GM23338 (cell line): ENCODE data around the gene TK1. TPM values are rescaled to one million over a fixed set of nuclear protein-coding genes. Genes with fewer than 3 reads are reported as not detected.

Source experiments
- ATAC-seq: fragments of 200-7000 bp; cut with Tn5 transposase; 3 replicates; pipeline ENCODE4 v1.9.1; 2020
- DNase-seq: peaks from one replicate; pipeline ENCODE4 v3.0.0-alpha.2; 2015; ENCODE audit warnings: low spot score
- H2AFZ ChIP-seq: fragments of 200-600 bp; sonication (generic); 2 replicates; pipeline ENCODE4 v1.8.0; 2016; ENCODE audit warnings: antibody characterized with exemption, mild to moderate bottlenecking, moderate library complexity
- H3F3A ChIP-seq: fragments of 200-600 bp; sonication (generic); replicated peaks from 2 replicates; pipeline ENCODE4 v1.8.0; 2017; ENCODE audit warnings: antibody characterized with exemption, mixed run types, low read depth
- H3K27ac ChIP-seq: fragments of 200-600 bp; sonication (generic); 2 replicates; pipeline ENCODE4 v1.6.1; 2016; ENCODE audit warnings: low read depth
- H3K27me3 ChIP-seq: fragments of 200-600 bp; sonication (generic); 2 replicates; pipeline ENCODE4 v1.8.0; 2016; ENCODE audit warnings: mild to moderate bottlenecking, mixed run types, moderate library complexity; ENCODE audit not compliant: insufficient read depth
- H3K36me3 ChIP-seq: fragments of 200-600 bp; sonication (generic); 2 replicates; pipeline ENCODE4 v1.8.0; 2016; ENCODE audit warnings: mild to moderate bottlenecking; ENCODE audit not compliant: insufficient read depth
- H3K4me1 ChIP-seq: fragments of 200-600 bp; sonication (generic); 2 replicates; pipeline ENCODE4 v1.8.0; 2016; ENCODE audit warnings: mild to moderate bottlenecking, moderate library complexity; ENCODE audit not compliant: insufficient read depth
- H3K4me2 ChIP-seq: fragments of 200-600 bp; sonication (generic); 2 replicates; pipeline ENCODE4 v1.7.1; 2017; ENCODE audit warnings: mixed run types
- H3K4me3 ChIP-seq: fragments of 200-600 bp; sonication (generic); 2 replicates; pipeline ENCODE4 v1.6.1; 2016; ENCODE audit warnings: mixed run types
- H3K79me2 ChIP-seq: fragments of 200-600 bp; sonication (generic); replicated peaks from 2 replicates; pipeline ENCODE4 v1.8.0; 2017; ENCODE audit warnings: mild to moderate bottlenecking; ENCODE audit not compliant: insufficient read depth
- H3K9me2 ChIP-seq: fragments of 200-600 bp; sonication (generic); 2 replicates; pipeline ENCODE4 v1.8.0; 2017; ENCODE audit not compliant: insufficient read depth
- H4K20me1 ChIP-seq: fragments of 200-600 bp; sonication (generic); replicated peaks from 2 replicates; pipeline ENCODE4 v1.8.0; 2017; ENCODE audit warnings: mild to moderate bottlenecking; ENCODE audit not compliant: insufficient read depth
- H3K27ac Mint-ChIP-seq: 2 replicates; pipeline ENCODE4 v1.8.0; 2020; ENCODE audit warnings: inconsistent platforms, mild to moderate bottlenecking, moderate library complexity, mixed read lengths
- H3K27me3 Mint-ChIP-seq: 3 replicates; pipeline ENCODE4 v1.8.0; 2022; ENCODE audit warnings: low read depth, mild to moderate bottlenecking, moderate library complexity, mixed read lengths, inconsistent platforms; ENCODE audit not compliant: insufficient read depth, poor library complexity
- H3K36me3 Mint-ChIP-seq: 3 replicates; pipeline ENCODE4 v1.8.0; 2021; ENCODE audit warnings: low read depth, mild to moderate bottlenecking, inconsistent platforms, moderate library complexity, mixed read lengths
- H3K4me1 Mint-ChIP-seq: 3 replicates; pipeline ENCODE4 v1.8.0; 2020; ENCODE audit warnings: mild to moderate bottlenecking, inconsistent platforms, mixed read lengths
- H3K4me3 Mint-ChIP-seq: 3 replicates; pipeline ENCODE4 v1.8.0; 2021; ENCODE audit warnings: moderate library complexity, mild to moderate bottlenecking, inconsistent platforms, mixed read lengths
- H3K9me3 Mint-ChIP-seq: 3 replicates; pipeline ENCODE4 v1.8.0; 2020; ENCODE audit warnings: moderate library complexity, mild to moderate bottlenecking, inconsistent platforms, mixed read lengths
- CREB1 ChIP-seq: fragments of 250-450 bp; sonication (Bioruptor Pico); IDR thresholded peaks from 2 replicates; pipeline ENCODE4 v1.5.0; 2020; ENCODE audit warnings: low read depth, mild to moderate bottlenecking, moderate library complexity
- CTCF ChIP-seq, 2 experiments: fragments of 200-600 bp in 1 of 2; sonication (generic) in 1 of 2; conservative IDR thresholded peaks; 2 replicates each; pipeline versions ENCODE4 v1.5.1 to v1.6.1; 2016 to 2017; ENCODE audit warnings: antibody characterized with exemption in 2 of 2, low read depth in 2 of 2, mild to moderate bottlenecking in 2 of 2, moderate library complexity in 1 of 2
- ETS1 ChIP-seq: IDR thresholded peaks from 2 replicates; pipeline ENCODE4 v1.6.1; 2016; ENCODE audit warnings: antibody characterized with exemption
- EZH2 ChIP-seq: fragments of 200-600 bp; sonication (generic); IDR thresholded peaks from one replicate; pipeline ENCODE4 v1.8.0; 2017; ENCODE audit warnings: antibody characterized with exemption, mild to moderate bottlenecking, low read depth; ENCODE audit not compliant: unreplicated experiment
- EZH2phosphoT487 ChIP-seq: fragments of 200-600 bp; sonication (generic); IDR thresholded peaks from one replicate; pipeline ENCODE4 v1.8.1; 2018; ENCODE audit warnings: antibody characterized with exemption; ENCODE audit not compliant: unreplicated experiment
- JUNB ChIP-seq: IDR thresholded peaks from one replicate; pipeline ENCODE4 v1.6.1; 2016; ENCODE audit warnings: antibody characterized with exemption; ENCODE audit not compliant: unreplicated experiment
- POLR2AphosphoS5 ChIP-seq: IDR thresholded peaks from 2 replicates; pipeline ENCODE4 v1.6.1; 2016; ENCODE audit warnings: antibody characterized with exemption, low read depth
- ZNF114 ChIP-seq: fragments of 250-450 bp; sonication (Bioruptor Pico); IDR thresholded peaks from 2 replicates; pipeline ENCODE4 v1.5.0; 2020; ENCODE audit warnings: mild to moderate bottlenecking, moderate library complexity
- polyA plus RNA-seq: library from polyadenylated mRNA; unstranded; fragments of >200 nt; fragmentation: Nextera tagmentation; extraction: Ambion mirVana; gene quantifications from 2 replicates; pipeline ENCODE4 v1.2.1, GENCODE V29; 2016
- total RNA-seq: library from RNA; depleted of rRNA; stranded (reverse); fragments of >200 nt; shearing (Covaris generic); gene quantifications from 2 replicates; pipeline ENCODE4 v1.2.3, GENCODE V29; 2014

The TK1 gene
- total and polyA plus RNA-seq, 2 experiments from 2014 or later = 74.5 to 84.4 TPM

GRCh38 chr17:78134899-78135385, 51.9 kb downstream of the TK1 start (continued):
- TF ChIP-seq ETS1 (no peak), EZH2phosphoT487 (no peak), POLR2AphosphoS5 (no peak), ZNF114 (CRISPR knock-in tag) (no peak), JUNB (no peak)

- Histone ChIP-seq H3F3A (peaks cover 14% of the 10 kb centered on the region; the same call in 1 of the 2 replicates), H3K9me2 (no peaks in the 10 kb centered on the region), H2AFZ (no peak overlapping the region), H3K4me3 (no peak overlapping the region), H3K79me2 (no peaks in the 10 kb centered on the region), H3K4me1 (peaks cover 21% of the 10 kb centered on the region), H3K36me3 (no peaks in the 10 kb centered on the region), H3K4me2 (no peak overlapping the region), H3K27ac (no peak overlapping the region), H4K20me1 (no peaks in the 10 kb centered on the region), H3K27me3 (peaks cover 22% of the 10 kb centered on the region)
- TF ChIP-seq CTCF (conservative IDR thresholded peaks at IDR 0.05; ENCODE audit: low read depth in 2 of 2) = peak; percentile 69 to 91
- TF ChIP-seq EZH2 = no peak
- no peak for TF ChIP-seq JUNB
- TF ChIP-seq CREB1 (CRISPR knock-in tag) = 0 out of 2 replicates have a peak, but pooled peaks have one; percentile 19
- TF ChIP-seq ZNF114 (CRISPR knock-in tag) = 0 out of 2 replicates have a peak, but pooled peaks have one; percentile 39
- H3K4me1 Mint-ChIP-seq = peaks cover 13% of the 10 kb centered on the region
- ATAC-seq = peak; percentile 51
- DNase-seq = peak; percentile 93
- H3K36me3 Mint-ChIP-seq = no peaks in the 10 kb centered on the region
- no peak overlapping the region for H3K27ac Mint-ChIP-seq
- no peaks in the 10 kb centered on the region for H3K9me3 Mint-ChIP-seq
- peaks cover 35% of the 10 kb centered on the region for H3K27me3 Mint-ChIP-seq
- no peak overlapping the region; the same call in 2 of the 3 replicates for H3K4me3 Mint-ChIP-seq
Measured at GRCh38 chr17:78133971-78134898, 52.6 kb downstream of the TK1 start.
